SK-N-SH (cell line): ENCODE data around the gene NDUFV2. TPM values are rescaled to one million over a fixed set of nuclear protein-coding genes. Genes with fewer than 3 reads are reported as not detected.

Experiments used
- CTCF ChIA-PET: fragments of 300-600, 350-600 bp; formaldehyde crosslinking; extraction: SDS; loops from one replicate; lab custom pipeline; 2021; lab: Yijun Ruan, JAX
- POLR2A ChIA-PET: fragments of 350-600 bp; sonication (Branson Sonifier 250); formaldehyde crosslinking; extraction: SDS; loops from one replicate; lab custom pipeline; 2020; ENCODE audit warnings: antibody characterized with exemption, inconsistent platforms; lab: Yijun Ruan, JAX
- DNase-seq: peaks from one replicate; pipeline ENCODE4 v3.0.0; 2012
- H2AFZ ChIP-seq: fragments of 200-600 bp; sonication (generic); 2 replicates; pipeline ENCODE4 v1.8.1; 2016; ENCODE audit warnings: antibody characterized with exemption, mild to moderate bottlenecking, low read depth
- H3F3A ChIP-seq: fragments of 200-600 bp; sonication (generic); replicated peaks from 2 replicates; pipeline ENCODE3; 2016; ENCODE audit warnings: antibody characterized with exemption, mild to moderate bottlenecking; ENCODE audit not compliant: insufficient read depth
- H3K27ac ChIP-seq, 2 experiments: fragments of 200-500 bp in 1 of 2; fragments of 200-600 bp in 1 of 2; sonication (Bioruptor generic) in 1 of 2; sonication (generic), shearing (Covaris generic) in 1 of 2; 2 replicates each; pipeline versions ENCODE4 v1.5.1 to v1.6.1; 2014 to 2016; ENCODE audit warnings: low read depth in 2 of 2, inconsistent platforms in 1 of 2, low read length in 1 of 2, mild to moderate bottlenecking in 1 of 2, mixed read lengths in 1 of 2
- H3K27me3 ChIP-seq: fragments of 200-600 bp; sonication (generic), shearing (Covaris generic); 2 replicates; pipeline ENCODE4 v1.6.1; 2016; ENCODE audit warnings: mixed run types; ENCODE audit not compliant: insufficient read depth
- H3K36me3 ChIP-seq, 2 experiments: fragments of 200-500 bp in 1 of 2; fragments of 200-600 bp in 1 of 2; sonication (Bioruptor generic) in 1 of 2; sonication (generic) in 1 of 2; replicated peaks in 1 of 2; 2 replicates each; pipeline versions ENCODE3 to v1.5.1; 2014 to 2016; ENCODE audit warnings: low read length in 1 of 2, mild to moderate bottlenecking in 1 of 2; ENCODE audit not compliant: insufficient read depth in 2 of 2, control insufficient read depth in 1 of 2
- H3K4me1 ChIP-seq, 2 experiments: fragments of 200-500 bp in 1 of 2; fragments of 200-600 bp in 1 of 2; sonication (Bioruptor generic) in 1 of 2; sonication (generic), shearing (Covaris generic) in 1 of 2; 2 replicates each; pipeline versions ENCODE4 v1.5.1 to v1.6.1; 2014 to 2016; ENCODE audit warnings: low read depth in 1 of 2, low read length in 1 of 2, mixed run types in 1 of 2; ENCODE audit not compliant: insufficient read depth in 2 of 2, control insufficient read depth in 1 of 2
- H3K4me2 ChIP-seq: fragments of 200-600 bp; sonication (generic), shearing (Covaris generic); 2 replicates; pipeline ENCODE4 v1.6.1; 2017; ENCODE audit warnings: mixed run types
- H3K4me3 ChIP-seq, 2 experiments: fragments of 200-500 bp in 1 of 2; fragments of 200-600 bp in 1 of 2; sonication (Bioruptor generic) in 1 of 2; sonication (generic), shearing (Covaris generic) in 1 of 2; 2 replicates each; pipeline versions ENCODE4 v1.5.1 to v1.8.1; 2014 to 2016; ENCODE audit warnings: low read depth in 2 of 2, inconsistent platforms in 1 of 2, low read length in 1 of 2, mild to moderate bottlenecking in 1 of 2, mixed read lengths in 1 of 2, moderate library complexity in 1 of 2
- H3K79me2 ChIP-seq: fragments of 200-600 bp; sonication (generic); 2 replicates; pipeline ENCODE4 v1.8.1; 2017; ENCODE audit warnings: mild to moderate bottlenecking; ENCODE audit not compliant: insufficient read depth
- H3K9ac ChIP-seq: fragments of 200-600 bp; sonication (generic); 2 replicates; pipeline ENCODE4 v1.6.1; 2017; ENCODE audit warnings: mixed run types
- H3K9me2 ChIP-seq: fragments of 200-600 bp; sonication (generic); 2 replicates; pipeline ENCODE4 v1.6.1; 2017; ENCODE audit warnings: mixed run types
- H3K9me3 ChIP-seq: fragments of 200-600 bp; sonication (generic); 2 replicates; pipeline ENCODE4 v1.6.1; 2017; ENCODE audit warnings: mixed run types, mild to moderate bottlenecking, moderate library complexity
- H4K20me1 ChIP-seq: fragments of 200-600 bp; sonication (generic); 2 replicates; pipeline ENCODE4 v1.6.1; 2017; ENCODE audit warnings: mild to moderate bottlenecking, mixed run types; ENCODE audit not compliant: insufficient read depth
- ELF1 ChIP-seq: IDR thresholded peaks from 2 replicates; pipeline ENCODE4 v1.4.0; 2012
- EP300 ChIP-seq, 2 experiments: IDR thresholded peaks; 2 replicates each; pipeline versions ENCODE4 v1.4.0 to v1.6.1; 2012; ENCODE audit warnings: borderline replicate concordance in 1 of 2, low read depth in 1 of 2, low read length in 1 of 2
- EZH2phosphoT487 ChIP-seq: fragments of 200-600 bp; sonication (generic); IDR thresholded peaks from 2 replicates; pipeline ENCODE4 v1.6.1; 2017; ENCODE audit warnings: low read depth, mixed run types, mild to moderate bottlenecking, antibody characterized with exemption, moderate library complexity, borderline replicate concordance
- FOSL2 ChIP-seq: IDR thresholded peaks from 2 replicates; pipeline ENCODE4 v1.4.0; 2012; ENCODE audit warnings: low read depth, mild to moderate bottlenecking, moderate library complexity, borderline replicate concordance
- FOXM1 ChIP-seq: IDR thresholded peaks from 2 replicates; pipeline ENCODE4 v1.4.0; 2012; ENCODE audit warnings: low read depth, mild to moderate bottlenecking
- MXI1 ChIP-seq: IDR thresholded peaks from 2 replicates; pipeline ENCODE4 v1.6.1; 2012; ENCODE audit warnings: mild to moderate bottlenecking, low read depth, low read length, improper control_type of control experiment
- RCOR1 ChIP-seq: fragments of 150-350 bp; IDR thresholded peaks from 2 replicates; pipeline ENCODE4 v1.6.1; 2017; ENCODE audit warnings: antibody characterized with exemption, low read length
- RFX5 ChIP-seq: IDR thresholded peaks from 2 replicates; pipeline ENCODE4 v1.6.1; 2012; ENCODE audit warnings: mild to moderate bottlenecking, improper control_type of control experiment, low read length
- RXRA ChIP-seq: IDR thresholded peaks from 2 replicates; pipeline ENCODE4 v1.4.0; 2012; ENCODE audit warnings: low read depth, mild to moderate bottlenecking, borderline replicate concordance
- SMC3 ChIP-seq: IDR thresholded peaks from 2 replicates; pipeline ENCODE4 v1.6.1; 2012; ENCODE audit warnings: low read depth, low read length, improper control_type of control experiment
- WGBS: methylation state at CpG from one replicate; pipeline ENCODE4 v1.1.6; 2017; ENCODE audit warnings: low lambda C conversion rate; 5-methylcytosine and 5-hydroxymethylcytosine counted together
- polyA plus RNA-seq, 3 experiments: library from polyadenylated mRNA; depleted of rRNA; stranded (reverse); fragments of >200 nt; gene quantifications; 2 replicates each; pipeline ENCODE4 v1.2.3, GENCODE V29; 2012
- TF ChIP-seq, protein P1 (sequence below): fragments of 150-350 bp; IDR thresholded peaks from 2 replicates; pipeline ENCODE4 v1.6.1; 2016; ENCODE audit warnings: mild to moderate bottlenecking, low read depth, low read length
- TF ChIP-seq, protein P2 (sequence below): IDR thresholded peaks from 2 replicates; pipeline ENCODE4; 2012
- TF ChIP-seq, protein P3 (sequence below): IDR thresholded peaks from 2 replicates; pipeline ENCODE4 v1.4.0; 2012; ENCODE audit warnings: low read depth, borderline replicate concordance

Gene NDUFV2
- polyA plus RNA-seq, 1 of the 3 experiments (the other 2 are of a cell fraction), result 101 TPM

DNA sequence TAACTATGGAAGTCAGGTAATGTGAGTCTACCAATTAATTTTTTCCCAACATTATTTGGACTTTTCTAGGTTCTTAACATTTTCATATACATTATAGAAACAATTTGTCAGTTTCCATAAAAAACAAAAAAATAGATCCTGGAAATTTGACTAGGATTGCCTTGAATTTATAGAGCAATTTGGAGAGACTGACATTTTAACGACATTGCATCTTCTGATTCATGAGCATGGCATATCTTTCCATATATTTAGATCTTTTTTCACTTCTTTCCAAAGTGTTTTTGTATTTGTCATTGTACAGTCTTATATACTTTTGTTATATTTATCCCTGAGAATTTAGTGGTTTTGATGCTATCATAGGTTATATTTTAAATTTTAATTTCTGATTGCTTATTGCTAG, 76.1 kb downstream of the NDUFV2 start:
- POLR2A ChIA-PET, result no interaction called here
- WGBS, result 94% methylated on average over 1 of the region's 1 CpG
- CTCF ChIA-PET, result no interaction called here

DNA sequence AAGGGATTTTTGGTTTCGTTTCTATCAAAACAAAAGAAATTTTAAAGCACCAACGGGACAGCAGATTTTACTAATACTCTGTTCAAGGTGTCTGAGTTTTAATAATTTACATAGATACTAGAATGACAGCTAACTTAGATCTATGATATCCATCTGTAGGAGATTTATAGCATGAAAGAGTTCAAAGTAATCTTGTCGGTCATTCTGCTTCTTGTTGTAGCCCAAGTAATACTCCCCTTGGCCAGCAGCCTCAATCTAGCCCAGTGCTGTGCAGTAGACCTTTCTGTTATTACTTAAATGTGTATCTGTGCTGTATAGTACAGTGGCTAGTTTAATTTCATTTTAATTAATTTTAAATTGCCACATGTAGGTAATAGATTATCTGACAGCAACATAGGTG, 78.8 kb downstream of the NDUFV2 start:
- WGBS, result 95% methylated on average over 3 of the region's 3 CpGs
- TF ChIP-seq, protein P1, sequence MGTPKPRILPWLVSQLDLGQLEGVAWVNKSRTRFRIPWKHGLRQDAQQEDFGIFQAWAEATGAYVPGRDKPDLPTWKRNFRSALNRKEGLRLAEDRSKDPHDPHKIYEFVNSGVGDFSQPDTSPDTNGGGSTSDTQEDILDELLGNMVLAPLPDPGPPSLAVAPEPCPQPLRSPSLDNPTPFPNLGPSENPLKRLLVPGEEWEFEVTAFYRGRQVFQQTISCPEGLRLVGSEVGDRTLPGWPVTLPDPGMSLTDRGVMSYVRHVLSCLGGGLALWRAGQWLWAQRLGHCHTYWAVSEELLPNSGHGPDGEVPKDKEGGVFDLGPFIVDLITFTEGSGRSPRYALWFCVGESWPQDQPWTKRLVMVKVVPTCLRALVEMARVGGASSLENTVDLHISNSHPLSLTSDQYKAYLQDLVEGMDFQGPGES, result no peak
- TF ChIP-seq EP300 (IDR thresholded peaks at IDR 0.05; ENCODE audit: borderline replicate concordance in 1 of 2, low read depth in 1 of 2, low read length in 1 of 2) (no peak), FOSL2 (no peak), EZH2phosphoT487 (no peak), RCOR1 (no peak), RFX5 (no peak), ELF1 (no peak), SMC3 (no peak), FOXM1 (no peak)
- TF ChIP-seq, protein P2, sequence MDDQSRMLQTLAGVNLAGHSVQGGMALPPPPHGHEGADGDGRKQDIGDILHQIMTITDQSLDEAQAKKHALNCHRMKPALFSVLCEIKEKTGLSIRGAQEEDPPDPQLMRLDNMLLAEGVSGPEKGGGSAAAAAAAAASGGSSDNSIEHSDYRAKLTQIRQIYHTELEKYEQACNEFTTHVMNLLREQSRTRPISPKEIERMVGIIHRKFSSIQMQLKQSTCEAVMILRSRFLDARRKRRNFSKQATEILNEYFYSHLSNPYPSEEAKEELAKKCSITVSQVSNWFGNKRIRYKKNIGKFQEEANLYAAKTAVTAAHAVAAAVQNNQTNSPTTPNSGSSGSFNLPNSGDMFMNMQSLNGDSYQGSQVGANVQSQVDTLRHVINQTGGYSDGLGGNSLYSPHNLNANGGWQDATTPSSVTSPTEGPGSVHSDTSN, result no peak
- POLR2A ChIA-PET, result no interaction called here
- Histone ChIP-seq H3K27me3 (no peaks in the 10 kb centered on the region), H2AFZ (no peak overlapping the region), H4K20me1 (peaks cover 23% of the 10 kb centered on the region; the same call in 1 of the 2 replicates), H3K4me3 (no peak overlapping the region), H3K27ac (no peak overlapping the region), H3K9me3 (no peaks in the 10 kb centered on the region), H3F3A (peaks cover 8% of the 10 kb centered on the region), H3K4me2 (no peak overlapping the region), H3K36me3 (peaks cover 11 to 20% of the 10 kb centered on the region in 2 experiments), H3K9ac (no peak overlapping the region), H3K9me2 (no peaks in the 10 kb centered on the region), H3K79me2 (peaks cover 65% of the 10 kb centered on the region), H3K4me1 (no peaks in the 10 kb centered on the region)
- no peak for DNase-seq
- CTCF ChIA-PET, result interaction anchor here (1.2 kb wide), 1 partner anchor 10 kb away, joined by 4 read pairs; no protein-coding TSS in a partner anchor

More for the DNA sequence above, 76.1 kb downstream of the NDUFV2 start:
- Histone ChIP-seq H3K27ac (no peak overlapping the region), H2AFZ (no peak overlapping the region), H3K4me1 (no peaks in the 10 kb centered on the region), H3K27me3 (no peaks in the 10 kb centered on the region), H3K4me2 (no peak overlapping the region), H3F3A (peaks cover 4% of the 10 kb centered on the region), H3K9ac (no peak overlapping the region), H3K9me2 (no peaks in the 10 kb centered on the region), H4K20me1 (peaks cover 34% of the 10 kb centered on the region), H3K79me2 (peaks cover 84% of the 10 kb centered on the region), H3K4me3 (no peak overlapping the region), H3K9me3 (no peaks in the 10 kb centered on the region), H3K36me3 (peaks cover 9 to 12% of the 10 kb centered on the region in 2 experiments)
- TF ChIP-seq MXI1, result no peak
- no peak for TF ChIP-seq SMC3
- no peak for TF ChIP-seq EZH2phosphoT487
- TF ChIP-seq RXRA, result no peak
- no peak for TF ChIP-seq ELF1
- TF ChIP-seq, protein P3, sequence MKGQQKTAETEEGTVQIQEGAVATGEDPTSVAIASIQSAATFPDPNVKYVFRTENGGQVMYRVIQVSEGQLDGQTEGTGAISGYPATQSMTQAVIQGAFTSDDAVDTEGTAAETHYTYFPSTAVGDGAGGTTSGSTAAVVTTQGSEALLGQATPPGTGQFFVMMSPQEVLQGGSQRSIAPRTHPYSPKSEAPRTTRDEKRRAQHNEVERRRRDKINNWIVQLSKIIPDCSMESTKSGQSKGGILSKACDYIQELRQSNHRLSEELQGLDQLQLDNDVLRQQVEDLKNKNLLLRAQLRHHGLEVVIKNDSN, result no peak
- TF ChIP-seq, protein P2, result no peak
- TF ChIP-seq EP300 (IDR thresholded peaks at IDR 0.05; ENCODE audit: borderline replicate concordance in 1 of 2, low read depth in 1 of 2, low read length in 1 of 2), result no peak
- DNase-seq, result no peak
